C4-2B (cell line): ENCODE data around the gene ACADVL.
"Not testable (repeated sequence)": the region's sequence is repeated elsewhere in the genome, so short reads cannot be mapped to it uniquely, and the experiment has no call there.

Source experiments
- H3K27ac ChIP-seq: fragments of 450-650 bp; 2 replicates; pipeline ENCODE4 v1.5.1; 2017
- CTCF ChIP-seq: fragments of 450-650 bp; conservative IDR thresholded peaks from 2 replicates; pipeline ENCODE4 v1.5.1; 2017; ENCODE audit warnings: mild to moderate bottlenecking
- ZFX ChIP-seq: fragments of 450-650 bp; IDR thresholded peaks from 2 replicates; pipeline ENCODE4 v1.6.1; 2017

ACADVL gene

GRCh38 chr17:7177191-7177953 is 42.4 kb upstream of the ACADVL start:
- TF ChIP-seq CTCF (peak; percentile 97), ZFX (no peak)
- H3K27ac ChIP-seq: no peak overlapping the region; the same call in 1 of the 2 replicates

GRCh38 chr17:7177954-7178477 is 41.7 kb upstream of the ACADVL start:
- no peak overlapping the region; the same call in 1 of the 2 replicates for H3K27ac ChIP-seq
- TF ChIP-seq CTCF (no peak), ZFX (no peak)

- H3K27ac ChIP-seq: no peak overlapping the region
- TF ChIP-seq ZFX: no peak
- no peak for TF ChIP-seq CTCF
Observed at GRCh38 chr17:7178973-7179316, 40.8 kb upstream of the ACADVL start.

GRCh38 chr17:7179317-7180254 is 40.2 kb upstream of the ACADVL start, which contains the start of gene ASGR1:
ASGR1 (minus strand) TSS chr17:7179370; CDS start chr17:7178563, 807 bp downstream.
- TF ChIP-seq ZFX (no peak), CTCF (no peak)

GRCh38 chr17:7182101-7182500 is 37.6 kb upstream of the ACADVL start:
- H3K27ac ChIP-seq: not testable (repeated sequence)

More at GRCh38 chr17:7179317-7180254, 40.2 kb upstream of the ACADVL start, which contains the start of gene ASGR1:
- H3K27ac ChIP-seq: no peak within 1 kb of the TSS

GRCh38 chr17:7183433-7184090 is 36.2 kb upstream of the ACADVL start:
- H3K27ac ChIP-seq: no peak overlapping the region
- TF ChIP-seq CTCF (no peak), ZFX (no peak)

GRCh38 chr17:7184091-7184488 is 35.6 kb upstream of the ACADVL start:
- TF ChIP-seq ZFX (no peak), CTCF (no peak)
- no peak overlapping the region for H3K27ac ChIP-seq
